Measurements from ENCODE around the gene RCAN3.

GRCh38 chr1:24553931-24554330 is 51.3 kb downstream of the RCAN3 start:
- TF ChIP-seq CTCF (IDR thresholded peaks at IDR 0.05) (no peak), POLR2A (IDR thresholded peaks at IDR 0.05) (no peak)

Measured in Peyer's patch (tissue), 4 donors.